ENCODE measurements around the gene KIF6.

DNA sequence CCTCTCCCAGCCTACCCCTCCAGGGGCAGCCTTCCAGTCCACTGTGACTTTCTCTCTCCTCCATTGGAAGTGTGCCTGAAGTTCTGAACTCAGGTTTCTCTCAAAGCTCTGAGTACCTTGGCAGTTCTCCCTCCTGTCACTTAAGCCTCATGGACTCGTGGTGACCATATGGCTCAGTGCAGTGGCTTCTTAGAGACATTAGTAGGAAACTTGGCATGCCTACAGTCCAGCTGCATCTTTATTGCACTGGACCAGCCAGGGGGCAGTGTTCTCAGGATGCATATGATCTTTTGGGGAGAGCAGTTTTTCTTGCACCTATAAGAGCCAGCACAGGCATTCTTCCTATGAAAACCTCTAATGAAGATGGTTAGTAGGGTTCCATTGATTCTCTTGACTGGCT lies 355.2 kb downstream of the KIF6 start:
- TF ChIP-seq, protein P1, sequence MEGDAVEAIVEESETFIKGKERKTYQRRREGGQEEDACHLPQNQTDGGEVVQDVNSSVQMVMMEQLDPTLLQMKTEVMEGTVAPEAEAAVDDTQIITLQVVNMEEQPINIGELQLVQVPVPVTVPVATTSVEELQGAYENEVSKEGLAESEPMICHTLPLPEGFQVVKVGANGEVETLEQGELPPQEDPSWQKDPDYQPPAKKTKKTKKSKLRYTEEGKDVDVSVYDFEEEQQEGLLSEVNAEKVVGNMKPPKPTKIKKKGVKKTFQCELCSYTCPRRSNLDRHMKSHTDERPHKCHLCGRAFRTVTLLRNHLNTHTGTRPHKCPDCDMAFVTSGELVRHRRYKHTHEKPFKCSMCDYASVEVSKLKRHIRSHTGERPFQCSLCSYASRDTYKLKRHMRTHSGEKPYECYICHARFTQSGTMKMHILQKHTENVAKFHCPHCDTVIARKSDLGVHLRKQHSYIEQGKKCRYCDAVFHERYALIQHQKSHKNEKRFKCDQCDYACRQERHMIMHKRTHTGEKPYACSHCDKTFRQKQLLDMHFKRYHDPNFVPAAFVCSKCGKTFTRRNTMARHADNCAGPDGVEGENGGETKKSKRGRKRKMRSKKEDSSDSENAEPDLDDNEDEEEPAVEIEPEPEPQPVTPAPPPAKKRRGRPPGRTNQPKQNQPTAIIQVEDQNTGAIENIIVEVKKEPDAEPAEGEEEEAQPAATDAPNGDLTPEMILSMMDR (IDR thresholded peaks at IDR 0.05): no peak
- no peak for TF ChIP-seq EZH2 (IDR thresholded peaks at IDR 0.05; ENCODE audit: borderline replicate concordance, insufficient read depth, low read depth, low read length, poor library complexity, severe bottlenecking)

All from B cell (primary cell).